Measurements from ENCODE around the gene TRPM6.

Gene TRPM6

DNA sequence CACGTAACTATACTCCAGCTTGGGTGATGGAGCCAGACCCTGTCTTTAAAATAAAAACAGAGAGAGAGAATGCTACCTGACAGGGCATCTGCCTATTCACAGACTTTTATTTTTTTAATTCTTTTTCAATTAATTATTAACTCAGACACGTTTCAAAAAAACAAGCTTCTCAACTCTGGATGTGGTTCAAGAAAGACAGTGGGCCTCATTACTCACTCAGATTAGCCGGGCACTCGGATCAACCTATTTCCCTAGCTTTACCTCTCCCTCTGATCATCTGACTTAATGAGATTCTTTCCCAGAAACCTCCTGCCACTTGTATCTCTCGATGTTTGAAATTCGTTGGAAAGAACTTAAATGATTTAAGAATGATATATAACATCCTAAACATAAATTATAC is 134.1 kb downstream of the TRPM6 start:
- DNase-seq (ENCODE audit: low read depth, low spot score) = no peak
- in situ Hi-C loops (cut with HindIII; ENCODE audit: low sequenced_read_pairs) = no loop called here
- TF ChIP-seq, protein P1, sequence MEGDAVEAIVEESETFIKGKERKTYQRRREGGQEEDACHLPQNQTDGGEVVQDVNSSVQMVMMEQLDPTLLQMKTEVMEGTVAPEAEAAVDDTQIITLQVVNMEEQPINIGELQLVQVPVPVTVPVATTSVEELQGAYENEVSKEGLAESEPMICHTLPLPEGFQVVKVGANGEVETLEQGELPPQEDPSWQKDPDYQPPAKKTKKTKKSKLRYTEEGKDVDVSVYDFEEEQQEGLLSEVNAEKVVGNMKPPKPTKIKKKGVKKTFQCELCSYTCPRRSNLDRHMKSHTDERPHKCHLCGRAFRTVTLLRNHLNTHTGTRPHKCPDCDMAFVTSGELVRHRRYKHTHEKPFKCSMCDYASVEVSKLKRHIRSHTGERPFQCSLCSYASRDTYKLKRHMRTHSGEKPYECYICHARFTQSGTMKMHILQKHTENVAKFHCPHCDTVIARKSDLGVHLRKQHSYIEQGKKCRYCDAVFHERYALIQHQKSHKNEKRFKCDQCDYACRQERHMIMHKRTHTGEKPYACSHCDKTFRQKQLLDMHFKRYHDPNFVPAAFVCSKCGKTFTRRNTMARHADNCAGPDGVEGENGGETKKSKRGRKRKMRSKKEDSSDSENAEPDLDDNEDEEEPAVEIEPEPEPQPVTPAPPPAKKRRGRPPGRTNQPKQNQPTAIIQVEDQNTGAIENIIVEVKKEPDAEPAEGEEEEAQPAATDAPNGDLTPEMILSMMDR (IDR thresholded peaks at IDR 0.05; ENCODE audit: low read depth, low read length) = no peak
- no peak overlapping the region for H3K4me3 ChIP-seq (ENCODE audit: low read depth, low read length)

DNA sequence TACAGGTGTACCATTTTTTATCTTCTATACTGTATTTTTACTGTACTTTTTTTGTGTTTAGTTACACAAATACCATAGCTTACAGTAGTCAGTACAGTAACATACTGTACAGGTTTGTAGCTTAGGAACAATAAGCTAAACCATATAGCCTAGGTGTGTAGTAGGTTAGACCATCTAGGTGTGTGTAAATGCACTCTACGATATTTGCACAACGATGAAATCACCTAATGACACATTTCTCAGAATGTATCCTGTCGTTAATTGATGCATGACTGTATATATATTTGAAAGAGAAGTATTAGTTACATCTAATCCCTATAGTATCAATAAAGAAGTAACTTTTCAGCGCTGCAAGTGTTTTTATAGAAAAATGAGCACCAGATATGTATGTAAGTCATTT is 138.8 kb downstream of the TRPM6 start:
- in situ Hi-C loops (cut with HindIII; ENCODE audit: low sequenced_read_pairs) = no loop called here
- TF ChIP-seq, protein P1 (IDR thresholded peaks at IDR 0.05; ENCODE audit: low read depth, low read length) = no peak
- H3K4me3 ChIP-seq (ENCODE audit: low read depth, low read length) = no peak overlapping the region
- DNase-seq (ENCODE audit: low read depth, low spot score) = no peak

DNA sequence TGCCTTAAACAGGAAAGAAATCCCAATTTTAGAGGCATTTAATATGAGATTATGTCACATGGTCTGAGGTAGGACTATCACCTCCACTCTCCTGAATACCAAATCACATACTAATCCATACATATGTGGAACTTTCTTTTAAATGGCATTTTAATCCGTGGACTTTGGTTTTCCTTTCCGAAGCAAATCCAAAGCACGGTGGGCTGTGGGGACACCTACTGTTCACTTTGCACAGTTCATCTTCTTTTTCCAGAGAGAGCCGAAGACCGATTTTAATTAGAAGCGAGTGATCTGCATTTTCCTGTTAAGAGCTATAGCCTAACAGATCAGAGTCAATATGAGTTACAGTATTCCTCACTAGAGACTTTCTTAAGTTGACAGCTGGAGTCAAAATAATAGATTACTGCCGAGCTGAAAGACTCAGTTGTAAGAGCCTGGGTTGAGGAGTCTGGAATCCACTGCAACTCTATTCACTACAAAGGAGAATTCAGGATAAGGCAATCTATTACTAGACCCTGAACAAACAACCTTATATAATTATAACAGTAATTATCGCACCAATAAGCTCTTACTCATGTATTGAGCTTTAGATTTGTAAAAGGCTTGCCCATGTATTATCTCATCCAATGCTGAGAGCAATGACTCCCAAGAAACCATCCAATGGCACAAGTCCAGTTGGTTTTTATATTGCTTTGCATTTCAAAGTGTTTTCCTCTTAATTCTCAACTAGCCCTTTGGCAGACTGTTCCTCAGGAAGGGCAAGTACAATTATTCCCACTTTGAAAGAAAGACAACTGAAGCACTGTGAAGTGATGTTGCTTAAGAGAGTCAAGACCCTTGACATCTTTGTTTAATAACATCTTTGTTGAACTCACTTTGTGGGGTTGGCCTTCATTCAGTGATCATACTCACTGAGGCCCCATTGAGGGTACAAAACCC is 144.7 kb downstream of the TRPM6 start:
- H3K4me3 ChIP-seq (ENCODE audit: low read depth, low read length) = no peak overlapping the region
- in situ Hi-C loops (cut with HindIII; ENCODE audit: low sequenced_read_pairs) = no loop called here
- TF ChIP-seq, protein P1 (IDR thresholded peaks at IDR 0.05; ENCODE audit: low read depth, low read length) = peak; percentile 84
- peak; percentile 54 for DNase-seq (ENCODE audit: low read depth, low spot score)

DNA sequence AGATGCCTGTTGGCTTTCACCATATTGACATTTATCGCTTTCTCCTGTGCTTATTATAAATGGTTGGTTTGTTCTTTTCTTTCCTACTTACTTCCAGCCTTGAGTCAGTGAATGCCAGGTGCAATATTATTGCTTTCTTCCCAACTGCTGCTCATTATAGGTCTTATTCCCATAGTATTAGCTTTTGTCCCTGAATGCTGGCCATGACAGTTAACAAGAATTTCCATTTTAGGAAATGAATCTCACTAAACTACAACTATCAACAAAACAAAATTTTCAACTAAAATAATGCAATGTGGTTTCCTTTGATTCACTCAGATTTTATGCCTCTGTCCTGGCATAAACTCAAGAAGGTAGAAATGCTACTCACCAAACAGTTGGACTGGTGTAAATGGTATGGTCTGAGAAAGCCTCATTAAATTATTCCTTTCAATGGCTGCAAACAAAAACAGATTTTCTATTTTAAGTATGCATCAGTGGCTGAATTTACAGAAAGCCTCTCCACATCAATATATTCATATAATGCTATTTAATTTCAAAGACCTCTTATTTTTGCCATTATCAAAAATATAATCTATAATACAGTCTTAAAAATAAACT is 145.4 kb downstream of the TRPM6 start:
- no peak overlapping the region for H3K4me3 ChIP-seq (ENCODE audit: low read depth, low read length)
- TF ChIP-seq, protein P1 (IDR thresholded peaks at IDR 0.05; ENCODE audit: low read depth, low read length) = no peak
- in situ Hi-C loops (cut with HindIII; ENCODE audit: low sequenced_read_pairs) = no loop called here
- DNase-seq (ENCODE audit: low read depth, low spot score) = no peak

DNA sequence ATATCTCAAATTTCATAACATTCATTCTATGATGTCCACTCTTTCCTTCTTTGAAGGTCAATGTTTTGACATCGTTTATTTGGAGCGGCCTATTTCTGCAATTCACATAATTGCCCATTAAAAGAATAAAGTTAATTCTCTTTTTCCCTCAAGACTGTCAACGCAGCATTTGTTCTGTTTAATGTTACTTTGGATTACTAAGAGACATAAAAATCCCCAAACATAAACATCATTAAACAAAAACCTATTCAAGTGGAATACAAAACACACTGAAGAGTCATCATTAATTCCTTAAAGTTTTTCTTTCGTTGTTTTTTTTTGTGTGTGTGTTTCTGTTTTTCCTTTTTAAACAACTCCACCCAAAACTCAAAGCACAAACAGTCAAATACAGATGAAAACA is 151.1 kb downstream of the TRPM6 start:
- H3K4me3 ChIP-seq (ENCODE audit: low read depth, low read length) = no peak overlapping the region
- no peak for DNase-seq (ENCODE audit: low read depth, low spot score)
- TF ChIP-seq, protein P1 (IDR thresholded peaks at IDR 0.05; ENCODE audit: low read depth, low read length) = no peak
- in situ Hi-C loops (cut with HindIII; ENCODE audit: low sequenced_read_pairs) = no loop called here

DNA sequence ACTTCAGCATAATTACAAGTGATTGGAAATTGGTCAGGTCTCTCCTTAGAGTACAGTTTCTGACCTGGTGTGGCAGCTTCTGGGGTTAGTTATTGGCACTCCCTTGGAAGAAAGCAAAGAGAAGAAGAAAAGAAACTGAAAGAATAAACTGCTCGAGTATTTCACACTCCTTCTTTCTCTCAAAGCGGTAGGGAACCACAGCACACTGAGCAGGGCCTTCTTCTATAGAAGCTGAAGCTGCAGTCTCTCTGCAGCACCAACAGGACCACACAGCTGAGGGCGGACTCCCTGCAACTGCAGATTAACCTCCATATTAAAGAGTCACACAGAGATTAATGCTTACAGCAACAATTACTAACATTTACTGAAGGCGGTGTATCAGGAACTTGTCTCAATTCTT is 152.0 kb downstream of the TRPM6 start:
- TF ChIP-seq, protein P1 (IDR thresholded peaks at IDR 0.05; ENCODE audit: low read depth, low read length) = no peak
- in situ Hi-C loops (cut with HindIII; ENCODE audit: low sequenced_read_pairs) = no loop called here
- H3K4me3 ChIP-seq (ENCODE audit: low read depth, low read length) = no peak overlapping the region
- DNase-seq (ENCODE audit: low read depth, low spot score) = no peak
